MCF 10A (cell line): ENCODE measurements around the gene BHLHA15. TPM values are rescaled to one million over a fixed set of nuclear protein-coding genes. Genes with fewer than 3 reads are reported as not detected.

Source experiments
- BruUV-seq: library from RNA; stranded (reverse); fragments of 400-500 nt; replicated peaks from 2 replicates; lab custom pipeline; 2021; lab: Mats Ljungman, UMichigan
- CTCF ChIA-PET: fragments of 300-600 bp; sonication (Branson Sonifier 250); formaldehyde crosslinking; extraction: SDS; loops from one replicate; lab custom pipeline; 2021; ENCODE audit warnings: antibody characterized with exemption, inconsistent platforms; lab: Yijun Ruan, JAX
- POLR2A ChIA-PET: fragments of 300-600, 350-650 bp; sonication (Branson Sonifier 250); formaldehyde crosslinking; extraction: SDS; loops from one replicate; lab custom pipeline; 2020; ENCODE audit warnings: antibody characterized with exemption, inconsistent platforms; lab: Yijun Ruan, JAX
- DNase-seq: peaks from one replicate; pipeline ENCODE4 v3.0.0-alpha.2; 2018; ENCODE audit not compliant: unreplicated experiment
- H3K27ac Mint-ChIP-seq: one replicate; pipeline ENCODE4 v1.8.0; 2022; ENCODE audit warnings: mild to moderate bottlenecking, low read depth, mixed read lengths; ENCODE audit not compliant: unreplicated experiment
- H3K27me3 Mint-ChIP-seq: one replicate; pipeline ENCODE4 v1.8.0; 2022; ENCODE audit warnings: mixed read lengths; ENCODE audit not compliant: insufficient read depth, unreplicated experiment
- H3K36me3 Mint-ChIP-seq: one replicate; pipeline ENCODE4 v1.8.0; 2022; ENCODE audit warnings: mild to moderate bottlenecking, moderate library complexity, mixed read lengths; ENCODE audit not compliant: insufficient read depth, unreplicated experiment
- H3K4me1 Mint-ChIP-seq: one replicate; pipeline ENCODE4 v1.8.0; 2022; ENCODE audit warnings: mixed read lengths; ENCODE audit not compliant: insufficient read depth, unreplicated experiment
- H3K4me3 Mint-ChIP-seq: one replicate; pipeline ENCODE4 v1.8.0; 2022; ENCODE audit warnings: mild to moderate bottlenecking, moderate library complexity, mixed read lengths; ENCODE audit not compliant: unreplicated experiment
- H3K9me3 Mint-ChIP-seq: one replicate; pipeline ENCODE4 v1.8.0; 2022; ENCODE audit warnings: mixed read lengths; ENCODE audit not compliant: unreplicated experiment
- intact Hi-C: fragments of 100-400 bp; cut with micrococcal nuclease; formaldehyde crosslinking; loops from 2 replicates; pipeline ENCODE4 v1.14.1; 2022
- total RNA-seq: library from RNA; stranded (reverse); gene quantifications from 2 replicates; pipeline ENCODE4 v1.2.3, GENCODE V29; 2022
- TF ChIP-seq, protein P1 (sequence below): fragments of 200-600 bp; IDR thresholded peaks from one replicate; pipeline ENCODE4 v1.8.0; 2022; ENCODE audit warnings: antibody characterized with exemption, mild to moderate bottlenecking; ENCODE audit not compliant: unreplicated experiment

Gene BHLHA15
- total RNA-seq, 1 experiment from 2014 or later: 3.2 TPM

DNA sequence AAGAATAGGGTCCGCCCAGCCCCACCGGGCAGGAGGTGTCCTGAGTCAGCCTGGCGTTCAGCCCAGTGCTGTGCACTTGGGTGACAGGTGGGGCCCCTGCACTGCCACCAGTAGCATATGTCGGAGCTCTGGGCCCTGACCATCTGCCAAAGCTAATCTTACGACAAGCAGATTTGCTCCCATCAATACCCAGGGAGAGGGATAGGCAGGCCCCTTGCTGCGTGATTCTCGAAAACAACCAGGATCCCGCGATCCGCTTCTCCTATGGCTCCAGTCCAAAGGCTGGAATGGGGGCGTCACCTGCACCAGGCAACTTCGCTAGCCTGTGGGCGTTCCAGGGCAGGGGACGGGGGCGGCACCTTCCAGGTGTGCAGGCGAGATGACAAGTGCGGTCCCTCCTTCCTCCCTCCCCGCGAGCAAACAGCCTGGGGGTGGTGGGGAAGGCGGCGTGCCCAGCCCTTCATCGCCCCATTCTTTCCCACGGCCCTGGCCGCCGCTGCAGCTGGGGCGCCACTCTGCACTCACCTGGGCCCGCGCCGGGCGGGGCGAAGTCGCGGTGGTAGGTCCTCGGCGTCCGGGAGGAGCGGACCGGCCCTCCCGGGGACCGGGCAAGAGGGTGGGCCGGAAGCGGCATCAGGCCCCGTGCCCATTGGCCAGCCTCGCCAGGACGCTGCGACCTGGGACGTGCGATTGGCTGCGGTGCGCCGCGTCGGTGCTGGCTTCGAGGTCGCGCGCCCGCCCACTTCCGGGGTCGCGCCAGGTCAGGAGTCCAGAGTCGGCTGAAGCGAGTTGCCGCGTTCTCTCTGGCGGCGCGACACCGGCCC, 40.6 kb downstream of the BHLHA15 start, which contains the start of gene TECPR1:
TECPR1 (minus strand) TSS at position 632 of the 824 bp plus-strand sequence. CDS start 6,086 bp downstream, outside the sequence.
- intact Hi-C loops: no loop called here
- DNase-seq: peak; percentile 89

GRCh38 chr7:98252425-98253054, 41.3 kb downstream of the BHLHA15 start:
- peaks cover 5% of the 10 kb centered on the region for H3K4me1 Mint-ChIP-seq
- no peak for DNase-seq
- H3K27me3 Mint-ChIP-seq: no peaks in the 10 kb centered on the region
- peak overlapping the region; percentile 96 for H3K27ac Mint-ChIP-seq
- intact Hi-C loops: no loop called here
- TSS peak; percentile 48 for BruUV-seq
- ChIA-PET CTCF (interaction anchor here (0.5 to 1.1 kb wide), 3 partner anchors 15 to 525 kb away, joined by 3 read pairs; no protein-coding TSS in a partner anchor), POLR2A (interaction anchor here (0.7 to 3.5 kb wide), 11 partner anchors 15 to 182 kb away, joined by 3 to 16 read pairs (median 4); partner anchors contain the start of gene BAIAP2L1)
- peaks cover 14% of the 10 kb centered on the region for H3K36me3 Mint-ChIP-seq
- H3K4me3 Mint-ChIP-seq: peak overlapping the region; percentile 100
- H3K9me3 Mint-ChIP-seq: no peaks in the 10 kb centered on the region
- TF ChIP-seq, protein P1, sequence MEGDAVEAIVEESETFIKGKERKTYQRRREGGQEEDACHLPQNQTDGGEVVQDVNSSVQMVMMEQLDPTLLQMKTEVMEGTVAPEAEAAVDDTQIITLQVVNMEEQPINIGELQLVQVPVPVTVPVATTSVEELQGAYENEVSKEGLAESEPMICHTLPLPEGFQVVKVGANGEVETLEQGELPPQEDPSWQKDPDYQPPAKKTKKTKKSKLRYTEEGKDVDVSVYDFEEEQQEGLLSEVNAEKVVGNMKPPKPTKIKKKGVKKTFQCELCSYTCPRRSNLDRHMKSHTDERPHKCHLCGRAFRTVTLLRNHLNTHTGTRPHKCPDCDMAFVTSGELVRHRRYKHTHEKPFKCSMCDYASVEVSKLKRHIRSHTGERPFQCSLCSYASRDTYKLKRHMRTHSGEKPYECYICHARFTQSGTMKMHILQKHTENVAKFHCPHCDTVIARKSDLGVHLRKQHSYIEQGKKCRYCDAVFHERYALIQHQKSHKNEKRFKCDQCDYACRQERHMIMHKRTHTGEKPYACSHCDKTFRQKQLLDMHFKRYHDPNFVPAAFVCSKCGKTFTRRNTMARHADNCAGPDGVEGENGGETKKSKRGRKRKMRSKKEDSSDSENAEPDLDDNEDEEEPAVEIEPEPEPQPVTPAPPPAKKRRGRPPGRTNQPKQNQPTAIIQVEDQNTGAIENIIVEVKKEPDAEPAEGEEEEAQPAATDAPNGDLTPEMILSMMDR: no peak

More for the DNA sequence above, 40.6 kb downstream of the BHLHA15 start, which contains the start of gene TECPR1:
- ChIA-PET CTCF (interaction anchor here (0.8 to 1.9 kb wide), 2 partner anchors 65 to 83 kb away, joined by 3 to 5 read pairs; no protein-coding TSS in a partner anchor), POLR2A (interaction anchor here (0.6 to 3.5 kb wide), 13 partner anchors 10 to 655 kb away, joined by 3 to 16 read pairs (median 4); no protein-coding TSS in a partner anchor)
- TF ChIP-seq, protein P1: no peak
- no TSS peak for BruUV-seq
- H3K27ac Mint-ChIP-seq: peak within 1 kb of the TSS; percentile 96
- H3K4me1 Mint-ChIP-seq: peaks cover 5% of the 10 kb centered on the region
- H3K4me3 Mint-ChIP-seq: peak within 1 kb of the TSS; percentile 100
- H3K9me3 Mint-ChIP-seq: no peaks in the 10 kb centered on the region
- peaks cover 12% of the 10 kb centered on the region for H3K36me3 Mint-ChIP-seq
- no peaks in the 10 kb centered on the region for H3K27me3 Mint-ChIP-seq

GRCh38 chr7:98254516-98254915, 43.3 kb downstream of the BHLHA15 start:
- no peak overlapping the region for H3K4me3 Mint-ChIP-seq
- BruUV-seq: no TSS peak
- ChIA-PET POLR2A (no interaction called here), CTCF (no interaction called here)
- TF ChIP-seq, protein P1: no peak
- DNase-seq: no peak
- H3K27me3 Mint-ChIP-seq: no peaks in the 10 kb centered on the region
- H3K36me3 Mint-ChIP-seq: peaks cover 14% of the 10 kb centered on the region
- H3K9me3 Mint-ChIP-seq: no peaks in the 10 kb centered on the region
- intact Hi-C loops: no loop called here
- peaks cover 5% of the 10 kb centered on the region for H3K4me1 Mint-ChIP-seq
- H3K27ac Mint-ChIP-seq: no peak overlapping the region
